OCI-LY3 (cell line): ENCODE measurements around the gene AZGP1.

Experiments used
- EZH2phosphoT487 ChIP-seq: fragments of 200-600 bp; shearing (Covaris generic); IDR thresholded peaks from 2 replicates; pipeline ENCODE4 v1.6.1; 2018; ENCODE audit warnings: antibody characterized with exemption, mixed run types, low read depth
- TF ChIP-seq, protein P1 (sequence below): fragments of 200-600, 300-600 bp; sonication (generic); IDR thresholded peaks from 2 replicates; pipeline ENCODE4 v1.5.1; 2014; ENCODE audit warnings: antibody characterized with exemption, low read length, low read depth

GRCh38 chr7:99984593-99984992, 8.8 kb upstream of the AZGP1 start:
- TF ChIP-seq, protein P1, sequence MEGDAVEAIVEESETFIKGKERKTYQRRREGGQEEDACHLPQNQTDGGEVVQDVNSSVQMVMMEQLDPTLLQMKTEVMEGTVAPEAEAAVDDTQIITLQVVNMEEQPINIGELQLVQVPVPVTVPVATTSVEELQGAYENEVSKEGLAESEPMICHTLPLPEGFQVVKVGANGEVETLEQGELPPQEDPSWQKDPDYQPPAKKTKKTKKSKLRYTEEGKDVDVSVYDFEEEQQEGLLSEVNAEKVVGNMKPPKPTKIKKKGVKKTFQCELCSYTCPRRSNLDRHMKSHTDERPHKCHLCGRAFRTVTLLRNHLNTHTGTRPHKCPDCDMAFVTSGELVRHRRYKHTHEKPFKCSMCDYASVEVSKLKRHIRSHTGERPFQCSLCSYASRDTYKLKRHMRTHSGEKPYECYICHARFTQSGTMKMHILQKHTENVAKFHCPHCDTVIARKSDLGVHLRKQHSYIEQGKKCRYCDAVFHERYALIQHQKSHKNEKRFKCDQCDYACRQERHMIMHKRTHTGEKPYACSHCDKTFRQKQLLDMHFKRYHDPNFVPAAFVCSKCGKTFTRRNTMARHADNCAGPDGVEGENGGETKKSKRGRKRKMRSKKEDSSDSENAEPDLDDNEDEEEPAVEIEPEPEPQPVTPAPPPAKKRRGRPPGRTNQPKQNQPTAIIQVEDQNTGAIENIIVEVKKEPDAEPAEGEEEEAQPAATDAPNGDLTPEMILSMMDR, result no peak
- no peak for TF ChIP-seq EZH2phosphoT487
